OCI-LY3 (cell line): ENCODE measurements around the gene PIWIL4.

Experiments used
- H2AFZ ChIP-seq: fragments of 200-600, 300-600 bp; shearing (Covaris generic); 2 replicates; pipeline ENCODE4 v1.6.0; 2014; ENCODE audit warnings: antibody characterized with exemption, low read depth, low read length
- H3K27ac ChIP-seq: fragments of 200-600, 300-600 bp; sonication (generic); 2 replicates; pipeline ENCODE4 v1.5.1; 2014; ENCODE audit warnings: mild to moderate bottlenecking, low read length, moderate library complexity, mixed read lengths
- H3K27me3 ChIP-seq: fragments of 200-600, 300-600 bp; sonication (generic); 2 replicates; pipeline ENCODE4 v1.6.1; 2014; ENCODE audit warnings: low read depth, low read length, mixed read lengths
- H3K36me3 ChIP-seq: fragments of 200-600, 300-600 bp; sonication (generic); replicated peaks from 2 replicates; pipeline ENCODE3; 2014; ENCODE audit warnings: low read depth, low read length, mixed read lengths
- H3K4me1 ChIP-seq: fragments of 300-600, 200-600 bp; sonication (generic); 2 replicates; pipeline ENCODE4 v1.6.1; 2014; ENCODE audit warnings: low read length, mixed read lengths
- H3K4me2 ChIP-seq: fragments of 200-600, 300-600 bp; sonication (generic); 2 replicates; pipeline ENCODE4 v1.6.1; 2014; ENCODE audit warnings: low read length, mixed read lengths
- H3K4me3 ChIP-seq: fragments of 300-600, 200-600 bp; sonication (generic); 2 replicates; pipeline ENCODE4 v1.5.1; 2014; ENCODE audit warnings: antibody characterized with exemption, mild to moderate bottlenecking, low read length, moderate library complexity
- H3K79me2 ChIP-seq: fragments of 300-600, 200-600 bp; shearing (Covaris generic); 2 replicates; pipeline ENCODE4 v1.6.1; 2014; ENCODE audit warnings: mild to moderate bottlenecking, low read length, mixed read lengths
- H3K9ac ChIP-seq: fragments of 300-600, 200-600 bp; shearing (Covaris generic); 2 replicates; pipeline ENCODE4 v1.6.0; 2014; ENCODE audit warnings: mild to moderate bottlenecking, low read length, moderate library complexity
- H3K9me3 ChIP-seq: fragments of 200-600, 300-600 bp; shearing (Covaris generic); 2 replicates; pipeline ENCODE4 v1.6.1; 2014; ENCODE audit warnings: low read length, mixed read lengths; ENCODE audit not compliant: insufficient read depth
- H4K20me1 ChIP-seq: fragments of 200-600, 300-600 bp; sonication (generic); 2 replicates; pipeline ENCODE4 v1.6.1; 2016; ENCODE audit warnings: low read length, mixed read lengths; ENCODE audit not compliant: insufficient read depth
- CTCF ChIP-seq: fragments of 200-600, 300-600 bp; sonication (generic); IDR thresholded peaks from 2 replicates; pipeline ENCODE4 v1.5.1; 2014; ENCODE audit warnings: antibody characterized with exemption, low read length, low read depth
- EZH2phosphoT487 ChIP-seq: fragments of 200-600 bp; shearing (Covaris generic); IDR thresholded peaks from 2 replicates; pipeline ENCODE4 v1.6.1; 2018; ENCODE audit warnings: antibody characterized with exemption, mixed run types, low read depth

PIWIL4 gene

GRCh38 chr11:94668212-94668793 is 101.1 kb downstream of the PIWIL4 start:
- Histone ChIP-seq H3K4me2 (no peak overlapping the region), H2AFZ (no peak overlapping the region), H3K36me3 (no peaks in the 10 kb centered on the region), H3K79me2 (no peaks in the 10 kb centered on the region), H3K9ac (no peak overlapping the region), H3K4me3 (no peak overlapping the region), H3K4me1 (peaks cover 8% of the 10 kb centered on the region), H3K27ac (no peak overlapping the region), H3K9me3 (peaks cover 9% of the 10 kb centered on the region), H3K27me3 (no peaks in the 10 kb centered on the region), H4K20me1 (no peaks in the 10 kb centered on the region)
- no peak for TF ChIP-seq EZH2phosphoT487
- TF ChIP-seq CTCF, result no peak

GRCh38 chr11:94669023-94669422 is 101.9 kb downstream of the PIWIL4 start:
- H3K4me1 ChIP-seq, result peaks cover 8% of the 10 kb centered on the region
- TF ChIP-seq CTCF (no peak), EZH2phosphoT487 (no peak)
- no peaks in the 10 kb centered on the region for H3K79me2 ChIP-seq
- no peaks in the 10 kb centered on the region for H4K20me1 ChIP-seq
- H3K27me3 ChIP-seq, result no peaks in the 10 kb centered on the region
- no peak overlapping the region for H3K4me3 ChIP-seq
- no peak overlapping the region for H3K27ac ChIP-seq
- H3K36me3 ChIP-seq, result no peaks in the 10 kb centered on the region
- no peak overlapping the region for H3K9ac ChIP-seq
- H3K9me3 ChIP-seq, result peaks cover 9% of the 10 kb centered on the region
- no peak overlapping the region for H3K4me2 ChIP-seq
- H2AFZ ChIP-seq, result no peak overlapping the region
